ENCODE measurements around the gene SEC24B.
"Not testable (repeated sequence)": the region's sequence is repeated elsewhere in the genome, so short reads cannot be mapped to it uniquely, and the experiment has no call there.

Gene SEC24B

GRCh38 chr4:109576462-109576861, 142.8 kb downstream of the SEC24B start:
- DNase-seq (ENCODE audit: low read depth, low spot score), result no peak

- DNase-seq (ENCODE audit: low read depth, low spot score), result no peak
Observed at GRCh38 chr4:109578846-109579245, 145.2 kb downstream of the SEC24B start.

GRCh38 chr4:109579997-109580396, 146.4 kb downstream of the SEC24B start:
- DNase-seq (ENCODE audit: low read depth, low spot score), result not testable (repeated sequence)

GRCh38 chr4:109588176-109588575, 154.6 kb downstream of the SEC24B start:
- no peak for DNase-seq (ENCODE audit: low read depth, low spot score)

- no peak for DNase-seq (ENCODE audit: low read depth, low spot score)
Observed at GRCh38 chr4:109589119-109589518, 155.5 kb downstream of the SEC24B start.

GRCh38 chr4:109589605-109590004, 156.0 kb downstream of the SEC24B start:
- no peak for DNase-seq (ENCODE audit: low read depth, low spot score)

All from smooth muscle cell of the brain vasculature (primary cell).